Right hindlimb (tissue), 1 donor: ENCODE data around the gene DIRAS1.
A peak's percentile ranks its signal among the peaks of the same experiment; 100 is the strongest.

Experiments
- DNase-seq: peaks from one replicate; pipeline ENCODE4 v3.0.0-alpha.2; 2018

The DIRAS1 gene

GRCh38 chr19:2720777-2721569, at the start of gene DIRAS1:
DIRAS1 (minus strand) TSS chr19:2721372; CDS start chr19:2717806, 3,566 bp downstream.
- DNase-seq, result no peak

GRCh38 chr19:2770055-2771013, 49.2 kb upstream of the DIRAS1 start:
- DNase-seq, result peak; percentile 73

GRCh38 chr19:2769218-2769617, 48.0 kb upstream of the DIRAS1 start:
- DNase-seq, result no peak

GRCh38 chr19:2768365-2769132, 47.4 kb upstream of the DIRAS1 start:
- DNase-seq, result no peak

GRCh38 chr19:2767688-2768087, 46.5 kb upstream of the DIRAS1 start:
- DNase-seq, result no peak

GRCh38 chr19:2766594-2767372, 45.6 kb upstream of the DIRAS1 start:
- DNase-seq, result no peak

GRCh38 chr19:2765376-2765775, 44.2 kb upstream of the DIRAS1 start:
- no peak for DNase-seq

- no peak for DNase-seq
These were observed 43.8 kb upstream of the DIRAS1 start for GRCh38 chr19:2764945-2765344.

GRCh38 chr19:2763687-2764086, 42.5 kb upstream of the DIRAS1 start:
- DNase-seq, result no peak

- no peak for DNase-seq
These were observed 41.8 kb upstream of the DIRAS1 start for GRCh38 chr19:2762783-2763496.

GRCh38 chr19:2761876-2762782, 41.0 kb upstream of the DIRAS1 start:
- no peak for DNase-seq

GRCh38 chr19:2761309-2761677, 40.1 kb upstream of the DIRAS1 start:
- DNase-seq, result no peak

GRCh38 chr19:2759965-2760364, 38.8 kb upstream of the DIRAS1 start:
- no peak for DNase-seq

GRCh38 chr19:2759362-2759761, 38.2 kb upstream of the DIRAS1 start:
- no peak for DNase-seq

- DNase-seq, result no peak
These were observed 37.6 kb upstream of the DIRAS1 start for GRCh38 chr19:2758601-2759313.

GRCh38 chr19:2756921-2757881, 36.0 kb upstream of the DIRAS1 start:
- no peak for DNase-seq

GRCh38 chr19:2756477-2756876, 35.3 kb upstream of the DIRAS1 start:
- no peak for DNase-seq

GRCh38 chr19:2755811-2756210, 34.6 kb upstream of the DIRAS1 start:
- no peak for DNase-seq

GRCh38 chr19:2755448-2755705, 34.2 kb upstream of the DIRAS1 start:
- DNase-seq, result no peak
